Measurements from ENCODE around the gene PEDS1. TPM values are rescaled to one million over a fixed set of nuclear protein-coding genes. Genes with fewer than 3 reads are reported as not detected.

Gene PEDS1
- total and polyA plus RNA-seq, 2 of the 13 experiments (the other 11 are each of a cell fraction or from before 2014, with no cell fraction given): 30.5 to 93.9 TPM

- no peaks in the 10 kb centered on the region for H3K9me3 ChIP-seq (ENCODE audit: low read length)
- DNase-seq (ENCODE audit: low spot score) (no peak), ATAC-seq (no peak), FAIRE-seq (no peak)
- no peak overlapping the region for H3K4me2 ChIP-seq (ENCODE audit: low read depth, low read length)
- peaks cover 13% of the 10 kb centered on the region for H3K79me2 ChIP-seq (ENCODE audit: insufficient read depth, low read length)
- no peaks in the 10 kb centered on the region for H3K27me3 ChIP-seq (ENCODE audit: control insufficient read depth in 1 of 2, insufficient read depth in 2 of 2, low read length in 2 of 2)
- intact Hi-C loops (cut with micrococcal nuclease; ENCODE audit: unreplicated experiment): no loop called here
- ChIA-PET CTCF (ENCODE audit: low intra/inter-chr PET ratio, low total read pairs) (no interaction called here), POLR2A (interaction anchor here (1.4 kb wide), 1 partner anchor 11 kb away, joined by 5 read pairs; no protein-coding TSS in a partner anchor)
- H3K4me1 ChIP-seq (ENCODE audit: insufficient read depth, low read length): peaks cover 12% of the 10 kb centered on the region
- in situ Hi-C loops (cut with HindIII; ENCODE audit: extremely low pct_ligation_motif_present, low pct_unique_long_range_greater_than_20kb): no loop called here
- H3K9ac ChIP-seq (ENCODE audit: insufficient read depth, low read depth, low read length): no peak overlapping the region
- TF ChIP-seq FOSL1 (CRISPR knock-in tag; IDR thresholded peaks at IDR 0.05; ENCODE audit: borderline replicate concordance) (no peak), SP4 (CRISPR knock-in tag; IDR thresholded peaks at IDR 0.05) (no peak), ARID2 (CRISPR knock-in tag; IDR thresholded peaks at IDR 0.05; ENCODE audit: borderline replicate concordance) (no peak), THAP8 (CRISPR knock-in tag; IDR thresholded peaks at IDR 0.05; ENCODE audit: borderline replicate concordance) (no peak), MXI1 (IDR thresholded peaks at IDR 0.05; ENCODE audit: borderline replicate concordance, low read depth, low read length) (no peak), ZNF225 (CRISPR knock-in tag; IDR thresholded peaks at IDR 0.05) (no peak), KDM2A (CRISPR knock-in tag; IDR thresholded peaks at IDR 0.05; ENCODE audit: borderline replicate concordance, low read depth) (no peak), ZNF234 (CRISPR knock-in tag; conservative IDR thresholded peaks at IDR 0.05) (no peak), PBX2 (CRISPR knock-in tag; IDR thresholded peaks at IDR 0.05) (no peak)
- TF ChIP-seq, protein P1, sequence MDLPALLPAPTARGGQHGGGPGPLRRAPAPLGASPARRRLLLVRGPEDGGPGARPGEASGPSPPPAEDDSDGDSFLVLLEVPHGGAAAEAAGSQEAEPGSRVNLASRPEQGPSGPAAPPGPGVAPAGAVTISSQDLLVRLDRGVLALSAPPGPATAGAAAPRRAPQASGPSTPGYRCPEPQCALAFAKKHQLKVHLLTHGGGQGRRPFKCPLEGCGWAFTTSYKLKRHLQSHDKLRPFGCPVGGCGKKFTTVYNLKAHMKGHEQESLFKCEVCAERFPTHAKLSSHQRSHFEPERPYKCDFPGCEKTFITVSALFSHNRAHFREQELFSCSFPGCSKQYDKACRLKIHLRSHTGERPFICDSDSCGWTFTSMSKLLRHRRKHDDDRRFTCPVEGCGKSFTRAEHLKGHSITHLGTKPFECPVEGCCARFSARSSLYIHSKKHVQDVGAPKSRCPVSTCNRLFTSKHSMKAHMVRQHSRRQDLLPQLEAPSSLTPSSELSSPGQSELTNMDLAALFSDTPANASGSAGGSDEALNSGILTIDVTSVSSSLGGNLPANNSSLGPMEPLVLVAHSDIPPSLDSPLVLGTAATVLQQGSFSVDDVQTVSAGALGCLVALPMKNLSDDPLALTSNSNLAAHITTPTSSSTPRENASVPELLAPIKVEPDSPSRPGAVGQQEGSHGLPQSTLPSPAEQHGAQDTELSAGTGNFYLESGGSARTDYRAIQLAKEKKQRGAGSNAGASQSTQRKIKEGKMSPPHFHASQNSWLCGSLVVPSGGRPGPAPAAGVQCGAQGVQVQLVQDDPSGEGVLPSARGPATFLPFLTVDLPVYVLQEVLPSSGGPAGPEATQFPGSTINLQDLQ (CRISPR knock-in tag; IDR thresholded peaks at IDR 0.05): no peak
- no peak overlapping the region for H2AFZ ChIP-seq (ENCODE audit: low read length)
- WGBS (ENCODE audit: low lambda C conversion rate): 97% methylated on average over 6 of the region's 6 CpGs
- H4K20me1 ChIP-seq (ENCODE audit: insufficient read depth, low read length): no peaks in the 10 kb centered on the region
- H3K27ac ChIP-seq (ENCODE audit: extremely low read length, insufficient read depth, low read length): no peak overlapping the region
- BruUV-seq (replicated peaks): no TSS peak
- peaks cover 64 to 79% of the 10 kb centered on the region in 2 experiments for H3K36me3 ChIP-seq (replicated peaks in 1 of 2; ENCODE audit: control insufficient read depth in 1 of 2, insufficient read depth in 2 of 2, low read length in 2 of 2)
- H3K4me3 ChIP-seq (replicated peaks in 1 of 3; ENCODE audit: insufficient read depth in 1 of 3, low read depth in 2 of 3, low read length in 3 of 3): no peak overlapping the region
Observed at GRCh38 chr20:50133041-50133440, 20.5 kb downstream of the PEDS1 start.

Data from HepG2 (cell line).